ENCODE data around the gene PXYLP1. TPM values are rescaled to one million over a fixed set of nuclear protein-coding genes. Genes with fewer than 3 reads are reported as not detected.

PXYLP1 gene
- total RNA-seq, 1 experiment from 2014 or later = 7.8 TPM

GRCh38 chr3:141273700-141274410 lies 42.2 kb downstream of the PXYLP1 start:
- Histone ChIP-seq H3K36me3 (ENCODE audit: low read depth) (peaks cover 11% of the 10 kb centered on the region; the same call in 1 of the 2 replicates), H3K79me2 (ENCODE audit: low read depth) (no peaks in the 10 kb centered on the region), H3K27me3 (ENCODE audit: insufficient read depth, low read depth) (no peaks in the 10 kb centered on the region), H3K27ac (peak overlapping the region; percentile 100), H3K4me3 (peak overlapping the region; percentile 25; the same call in 1 of the 2 replicates), H3K9me3 (ENCODE audit: insufficient read depth, low read depth) (no peaks in the 10 kb centered on the region), H3K4me2 (peak overlapping the region; percentile 73), H3K4me1 (replicated peaks; ENCODE audit: insufficient read depth) (peaks cover 75% of the 10 kb centered on the region), H3F3A (ENCODE audit: insufficient read depth, low read depth) (peaks cover 46% of the 10 kb centered on the region), H4K20me1 (ENCODE audit: insufficient read depth) (no peaks in the 10 kb centered on the region), H2AFZ (no peak overlapping the region), H3K9me2 (ENCODE audit: insufficient read depth) (no peaks in the 10 kb centered on the region)
- intact Hi-C loops (cut with micrococcal nuclease; ENCODE audit: unreplicated experiment) = no loop called here
- no peak for TF ChIP-seq EZH2 (IDR thresholded peaks at IDR 0.05; ENCODE audit: low read depth)
- TF ChIP-seq, protein P1, sequence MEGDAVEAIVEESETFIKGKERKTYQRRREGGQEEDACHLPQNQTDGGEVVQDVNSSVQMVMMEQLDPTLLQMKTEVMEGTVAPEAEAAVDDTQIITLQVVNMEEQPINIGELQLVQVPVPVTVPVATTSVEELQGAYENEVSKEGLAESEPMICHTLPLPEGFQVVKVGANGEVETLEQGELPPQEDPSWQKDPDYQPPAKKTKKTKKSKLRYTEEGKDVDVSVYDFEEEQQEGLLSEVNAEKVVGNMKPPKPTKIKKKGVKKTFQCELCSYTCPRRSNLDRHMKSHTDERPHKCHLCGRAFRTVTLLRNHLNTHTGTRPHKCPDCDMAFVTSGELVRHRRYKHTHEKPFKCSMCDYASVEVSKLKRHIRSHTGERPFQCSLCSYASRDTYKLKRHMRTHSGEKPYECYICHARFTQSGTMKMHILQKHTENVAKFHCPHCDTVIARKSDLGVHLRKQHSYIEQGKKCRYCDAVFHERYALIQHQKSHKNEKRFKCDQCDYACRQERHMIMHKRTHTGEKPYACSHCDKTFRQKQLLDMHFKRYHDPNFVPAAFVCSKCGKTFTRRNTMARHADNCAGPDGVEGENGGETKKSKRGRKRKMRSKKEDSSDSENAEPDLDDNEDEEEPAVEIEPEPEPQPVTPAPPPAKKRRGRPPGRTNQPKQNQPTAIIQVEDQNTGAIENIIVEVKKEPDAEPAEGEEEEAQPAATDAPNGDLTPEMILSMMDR (conservative IDR thresholded peaks at IDR 0.05) = no peak
- ChIA-PET POLR2A (ENCODE audit: unreplicated experiment) (interaction anchor here (0.5 kb wide), 1 partner anchor 29 kb away, joined by 6 read pairs; no protein-coding TSS in a partner anchor), CTCF (interaction anchor here (0.5 to 0.6 kb wide), 2 partner anchors 42 to 601 kb away, joined by 4 read pairs; no protein-coding TSS in a partner anchor)
- BruUV-seq (replicated peaks) = no TSS peak
- peak in 1 of 2 experiments; percentile 83 for DNase-seq

DNA sequence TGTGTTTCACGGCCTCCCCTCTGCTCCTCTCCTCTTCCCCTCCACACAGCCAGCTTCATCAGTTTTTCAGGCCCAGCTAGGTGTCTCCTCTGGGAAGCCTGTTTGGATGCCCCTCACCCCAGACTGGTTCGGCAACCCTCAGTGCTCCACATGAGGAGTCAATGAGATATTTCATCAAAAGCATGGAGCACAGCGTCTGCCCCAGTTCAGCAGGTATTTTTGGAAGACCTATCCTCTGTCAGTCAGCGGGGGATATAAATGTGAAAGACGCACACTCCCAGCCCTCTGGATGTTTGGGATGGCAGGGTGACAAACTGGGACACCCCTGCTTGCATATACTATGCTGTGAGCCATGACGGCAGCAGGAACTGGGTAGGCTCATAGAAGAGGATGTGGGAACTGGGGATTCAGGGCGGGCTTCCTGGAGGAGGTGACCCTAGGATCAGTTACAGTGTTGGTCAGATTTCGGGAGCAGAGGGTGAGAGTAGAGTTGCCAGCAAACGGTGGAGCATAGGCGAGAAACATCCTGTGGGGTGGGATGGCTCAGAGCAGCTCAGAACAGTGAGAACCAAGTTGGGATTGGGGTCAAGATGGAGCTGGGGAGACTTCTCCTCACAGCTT lies 42.9 kb downstream of the PXYLP1 start:
- intact Hi-C loops (cut with micrococcal nuclease; ENCODE audit: unreplicated experiment) = loop anchor here (1.0 kb wide), 1 partner anchor 43 kb away; the partner anchor contains the start of gene PXYLP1
- ChIA-PET CTCF (interaction anchor here (0.5 to 1.1 kb wide), 2 partner anchors 28 to 41 kb away, joined by 4 read pairs; no protein-coding TSS in a partner anchor), POLR2A (ENCODE audit: unreplicated experiment) (no interaction called here)
- Histone ChIP-seq H3K9me2 (ENCODE audit: insufficient read depth) (no peaks in the 10 kb centered on the region), H2AFZ (no peak overlapping the region), H3K27me3 (ENCODE audit: insufficient read depth, low read depth) (no peaks in the 10 kb centered on the region), H3K4me2 (peak overlapping the region; percentile 73), H3K4me1 (replicated peaks; ENCODE audit: insufficient read depth) (peaks cover 77% of the 10 kb centered on the region), H3K36me3 (ENCODE audit: low read depth) (peaks cover 11% of the 10 kb centered on the region; the same call in 1 of the 2 replicates), H3K79me2 (ENCODE audit: low read depth) (no peaks in the 10 kb centered on the region), H3K9me3 (ENCODE audit: insufficient read depth, low read depth) (no peaks in the 10 kb centered on the region), H3K4me3 (peak overlapping the region; percentile 25; the same call in 1 of the 2 replicates), H3F3A (ENCODE audit: insufficient read depth, low read depth) (peaks cover 46% of the 10 kb centered on the region), H4K20me1 (ENCODE audit: insufficient read depth) (no peaks in the 10 kb centered on the region), H3K27ac (peak overlapping the region; percentile 100)
- BruUV-seq (replicated peaks) = no TSS peak
- TF ChIP-seq, protein P1 (conservative IDR thresholded peaks at IDR 0.05) = no peak
- TF ChIP-seq EZH2 (IDR thresholded peaks at IDR 0.05; ENCODE audit: low read depth) = no peak
- peak in 1 of 2 experiments; percentile 55 for DNase-seq

DNA sequence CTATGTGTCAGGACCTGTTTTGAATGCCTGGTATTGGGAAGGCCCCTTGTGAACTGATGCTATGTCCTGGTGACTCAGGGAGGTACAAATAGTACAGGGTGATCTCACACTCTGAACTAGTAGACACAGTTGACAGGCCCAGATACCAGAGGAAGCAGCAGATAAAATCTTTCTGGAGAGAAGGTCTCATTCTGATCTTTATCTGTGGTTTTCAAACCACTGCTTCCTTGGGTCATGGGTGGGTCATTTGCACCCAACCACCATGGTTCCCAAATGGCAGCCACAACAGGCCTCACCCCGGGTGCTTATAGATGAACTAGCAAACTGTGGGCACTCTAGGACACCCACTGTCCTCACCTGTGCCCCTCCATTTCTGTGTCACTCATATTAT lies 43.4 kb downstream of the PXYLP1 start:
- Histone ChIP-seq H3K36me3 (ENCODE audit: low read depth) (peaks cover 16% of the 10 kb centered on the region; the same call in 1 of the 2 replicates), H3K27ac (peak overlapping the region; percentile 100), H3K4me3 (peak overlapping the region; percentile 37; the same call in 1 of the 2 replicates), H2AFZ (no peak overlapping the region), H4K20me1 (ENCODE audit: insufficient read depth) (no peaks in the 10 kb centered on the region), H3K4me2 (peak overlapping the region; percentile 73), H3K9me2 (ENCODE audit: insufficient read depth) (no peaks in the 10 kb centered on the region), H3K79me2 (ENCODE audit: low read depth) (no peaks in the 10 kb centered on the region), H3K27me3 (ENCODE audit: insufficient read depth, low read depth) (no peaks in the 10 kb centered on the region), H3K4me1 (replicated peaks; ENCODE audit: insufficient read depth) (peaks cover 77% of the 10 kb centered on the region), H3K9me3 (ENCODE audit: insufficient read depth, low read depth) (no peaks in the 10 kb centered on the region), H3F3A (ENCODE audit: insufficient read depth, low read depth) (peaks cover 46% of the 10 kb centered on the region)
- ChIA-PET CTCF (interaction anchor here (1.1 kb wide), 1 partner anchor 27 kb away, joined by 4 read pairs; no protein-coding TSS in a partner anchor), POLR2A (ENCODE audit: unreplicated experiment) (no interaction called here)
- DNase-seq = peak; percentile 48 to 98
- no TSS peak for BruUV-seq (replicated peaks)
- TF ChIP-seq, protein P1 (conservative IDR thresholded peaks at IDR 0.05) = no peak
- TF ChIP-seq EZH2 (IDR thresholded peaks at IDR 0.05; ENCODE audit: low read depth) = no peak
- intact Hi-C loops (cut with micrococcal nuclease; ENCODE audit: unreplicated experiment) = loop anchor here (1.0 kb wide), 1 partner anchor 44 kb away; the partner anchor contains the start of gene PXYLP1
